PC-9 (cell line): ENCODE results near the gene PLEKHB2. TPM values are rescaled to one million over a fixed set of nuclear protein-coding genes. Genes with fewer than 3 reads are reported as not detected.

ENCODE experiments used
- BruUV-seq: library from RNA; stranded (reverse); fragments of 400-500 nt; replicated peaks from 2 replicates; lab custom pipeline; 2021; lab: Mats Ljungman, UMichigan
- CTCF ChIA-PET: fragments of 300-600 bp; sonication (Branson Sonifier 250); formaldehyde crosslinking; loops from one replicate; lab custom pipeline; 2022; ENCODE audit warnings: antibody characterized with exemption; lab: Charles Lee
- POLR2A ChIA-PET: fragments of 300-600 bp; sonication (Branson Sonifier 250); formaldehyde crosslinking; loops from one replicate; lab custom pipeline; 2022; ENCODE audit warnings: antibody characterized with exemption; ENCODE audit not compliant: unreplicated experiment; lab: Charles Lee
- DNase-seq, 2 experiments: peaks; one replicate each; pipeline versions ENCODE4 v3.0.0 to v3.0.0-alpha.2; 2015 to 2022; ENCODE audit warnings: mixed read lengths in 1 of 2
- H2AFZ ChIP-seq: fragments of 200-600 bp; sonication (generic); 2 replicates; pipeline ENCODE4 v1.8.1; 2017; ENCODE audit warnings: antibody characterized with exemption
- H3F3A ChIP-seq: fragments of 200-600 bp; sonication (generic); 2 replicates; pipeline ENCODE4 v1.8.1; 2017; ENCODE audit warnings: antibody characterized with exemption, mild to moderate bottlenecking, low read depth; ENCODE audit not compliant: insufficient read depth
- H3K27ac ChIP-seq: fragments of 200-600 bp; sonication (generic); 2 replicates; pipeline ENCODE4 v1.6.1; 2016; ENCODE audit warnings: mixed run types
- H3K27me3 ChIP-seq: fragments of 200-600 bp; sonication (generic); 2 replicates; pipeline ENCODE4 v1.6.1; 2016; ENCODE audit warnings: low read depth, mixed run types; ENCODE audit not compliant: insufficient read depth
- H3K36me3 ChIP-seq: fragments of 200-600 bp; sonication (generic); 2 replicates; pipeline ENCODE4 v1.6.1; 2016; ENCODE audit warnings: low read depth, mixed run types
- H3K4me1 ChIP-seq: fragments of 200-600 bp; sonication (generic); replicated peaks from 2 replicates; pipeline ENCODE4 v1.6.1; 2016; ENCODE audit warnings: mixed run types; ENCODE audit not compliant: insufficient read depth
- H3K4me2 ChIP-seq: fragments of 200-600 bp; sonication (generic); 2 replicates; pipeline ENCODE4 v1.6.1; 2017; ENCODE audit warnings: mixed run types
- H3K4me3 ChIP-seq: fragments of 200-600 bp; sonication (generic); 2 replicates; pipeline ENCODE4 v1.6.1; 2016; ENCODE audit warnings: mixed run types
- H3K79me2 ChIP-seq: fragments of 200-600 bp; sonication (generic); 2 replicates; pipeline ENCODE4 v1.6.1; 2017; ENCODE audit warnings: low read depth, mixed run types
- H3K9me2 ChIP-seq: fragments of 200-600 bp; sonication (generic); 2 replicates; pipeline ENCODE4 v1.8.1; 2017; ENCODE audit warnings: mild to moderate bottlenecking; ENCODE audit not compliant: insufficient read depth
- H3K9me3 ChIP-seq: fragments of 200-600 bp; sonication (generic); 2 replicates; pipeline ENCODE4 v1.8.1; 2016; ENCODE audit warnings: low read depth; ENCODE audit not compliant: insufficient read depth
- H4K20me1 ChIP-seq: fragments of 200-600 bp; sonication (generic); 2 replicates; pipeline ENCODE4 v1.8.1; 2017; ENCODE audit not compliant: insufficient read depth
- CTCF ChIP-seq: fragments of 200-600 bp; sonication (generic); conservative IDR thresholded peaks from 2 replicates; pipeline ENCODE4 v1.6.1; 2017; ENCODE audit warnings: mixed run types, antibody characterized with exemption, mild to moderate bottlenecking, moderate library complexity
- EZH2 ChIP-seq: fragments of 200-600 bp; sonication (generic); IDR thresholded peaks from 2 replicates; pipeline ENCODE4 v1.8.0; 2017; ENCODE audit warnings: antibody characterized with exemption, low read depth
- intact Hi-C: fragments of 100-400 bp; cut with micrococcal nuclease; formaldehyde crosslinking; loops from one replicate; pipeline ENCODE4 v1.10.0; 2022; ENCODE audit not compliant: unreplicated experiment
- total RNA-seq: library from RNA; stranded (reverse); gene quantifications from 2 replicates; pipeline ENCODE4 v1.2.3, GENCODE V29; 2021

The PLEKHB2 gene
- total RNA-seq, 1 experiment from 2014 or later: 46.2 TPM

- CTCF ChIA-PET: no interaction called here
Measured at GRCh38 chr2:131093006-131093695, 12.0 kb upstream of the PLEKHB2 start, which contains the start of gene FAM168B. FAM168B (minus strand) TSS chr2:131093460; CDS start chr2:131082646, 10,814 bp downstream.

GRCh38 chr2:131093696-131094462, 11.3 kb upstream of the PLEKHB2 start:
- BruUV-seq: TSS peak; percentile 94

More at GRCh38 chr2:131093006-131093695, 12.0 kb upstream of the PLEKHB2 start, which contains the start of gene FAM168B:
- intact Hi-C loops: loop anchor here (1.0 to 5.0 kb wide), 2 partner anchors 12 to 296 kb away; partner anchors contain the start of gene PLEKHB2
- H3K27ac ChIP-seq: peak within 1 kb of the TSS; percentile 57
- H3F3A ChIP-seq: peaks cover 20% of the 10 kb centered on the region
- H3K9me3 ChIP-seq: no peaks in the 10 kb centered on the region
- H3K4me3 ChIP-seq: peak within 1 kb of the TSS; percentile 99
- H3K79me2 ChIP-seq: peaks cover 47% of the 10 kb centered on the region
- peak; percentile 57 to 89 for DNase-seq
- TF ChIP-seq EZH2: no peak
- no peak for TF ChIP-seq CTCF
- H2AFZ ChIP-seq: peak within 1 kb of the TSS; percentile 98
- BruUV-seq: no TSS peak
- peak within 1 kb of the TSS; percentile 98 for H3K4me2 ChIP-seq
- no peaks in the 10 kb centered on the region for H3K9me2 ChIP-seq
- peaks cover 6% of the 10 kb centered on the region; the same call in 1 of the 2 replicates for H3K4me1 ChIP-seq
- peaks cover 11% of the 10 kb centered on the region; the same call in 1 of the 2 replicates for H3K36me3 ChIP-seq
- POLR2A ChIA-PET: interaction anchor here (0.7 kb wide), 1 partner anchor 173 kb away, joined by 9 read pairs; no protein-coding TSS in a partner anchor
- peaks cover 44% of the 10 kb centered on the region for H4K20me1 ChIP-seq
- no peaks in the 10 kb centered on the region for H3K27me3 ChIP-seq

More at GRCh38 chr2:131093696-131094462, 11.3 kb upstream of the PLEKHB2 start:
- H2AFZ ChIP-seq: peak overlapping the region; percentile 98
- H3K79me2 ChIP-seq: peaks cover 40% of the 10 kb centered on the region
- peaks cover 20% of the 10 kb centered on the region for H3F3A ChIP-seq
- peak overlapping the region; percentile 57; the same call in 1 of the 2 replicates for H3K27ac ChIP-seq
- peak overlapping the region; percentile 99 for H3K4me3 ChIP-seq
- H3K9me2 ChIP-seq: no peaks in the 10 kb centered on the region
- no peaks in the 10 kb centered on the region for H3K27me3 ChIP-seq
- H3K4me2 ChIP-seq: peak overlapping the region; percentile 71
- H3K36me3 ChIP-seq: 0 out of 2 replicates have a peak, but pooled peaks cover 4% of the 10 kb centered on the region
- no peaks in the 10 kb centered on the region for H3K9me3 ChIP-seq
- TF ChIP-seq EZH2: no peak
- no peak for TF ChIP-seq CTCF
- peaks cover 38% of the 10 kb centered on the region for H4K20me1 ChIP-seq
- ChIA-PET CTCF (no interaction called here), POLR2A (interaction anchor here (0.5 to 0.7 kb wide), 2 partner anchors 173 to 321 kb away, joined by 4 to 9 read pairs; no protein-coding TSS in a partner anchor)
- intact Hi-C loops: loop anchor here (1.0 to 5.0 kb wide), 2 partner anchors 11 to 297 kb away; partner anchors contain the start of gene PLEKHB2
- peak in 1 of 2 experiments; percentile 48 for DNase-seq
- H3K4me1 ChIP-seq: peaks cover 6% of the 10 kb centered on the region; the same call in 1 of the 2 replicates
